HepG2 (cell line): ENCODE data around the gene PIP5KL1. TPM values are rescaled to one million over a fixed set of nuclear protein-coding genes. Genes with fewer than 3 reads are reported as not detected.
A peak's percentile ranks its signal among the peaks of the same experiment; 100 is the strongest.

Experiments used
- ESRRA ChIP-seq: sonication (generic); formaldehyde crosslinking; IDR thresholded peaks from 2 replicates; pipeline ENCODE4 v1.5.1; 2020; ENCODE audit warnings: mild to moderate bottlenecking, low read depth, missing genetic modification reagents
- HNRNPUL1 ChIP-seq: fragments of 200-400 bp; formaldehyde crosslinking; IDR thresholded peaks from 2 replicates; pipeline ENCODE4 v1.6.1; 2017; ENCODE audit warnings: low read depth, mild to moderate bottlenecking, low read length, moderate library complexity
- KAT2B ChIP-seq: fragments of 150-350 bp; IDR thresholded peaks from 2 replicates; pipeline ENCODE4 v1.6.1; 2014; ENCODE audit warnings: low read depth, low read length, borderline replicate concordance
- ZMYM4 ChIP-seq: sonication (generic); formaldehyde crosslinking; IDR thresholded peaks from 2 replicates; pipeline ENCODE4 v1.8.1; 2023; ENCODE audit warnings: mild to moderate bottlenecking, missing genetic modification reagents
- ZNF552 ChIP-seq: sonication (generic); formaldehyde crosslinking; IDR thresholded peaks from 2 replicates; pipeline ENCODE4 v1.9.0; 2022; ENCODE audit warnings: missing genetic modification reagents, mild to moderate bottlenecking, borderline replicate concordance
- polyA plus RNA-seq, 8 experiments: library from polyadenylated mRNA; depleted of rRNA in 3 of 8; stranded (reverse) in 7 of 8; unstranded in 1 of 8; fragments of >200 nt; fragmentation: Illumina TruSeq in 4 of 8; extraction: Trizol in 4 of 8; gene quantifications; 2 replicates each; pipeline versions ENCODE4 v1.2.1 to v1.2.3, GENCODE V29; 2011 to 2016; ENCODE audit warnings: low read depth in 4 of 8, missing spikeins in 1 of 8, mixed read lengths in 1 of 8; ENCODE audit not compliant: insufficient read depth in 1 of 8
- total RNA-seq, 5 experiments: library from RNA; depleted of rRNA; stranded (reverse); fragments of >200 nt; fragmentation: Illumina TruSeq; extraction: Trizol; gene quantifications; 2 replicates each; pipeline ENCODE4 v1.2.3, GENCODE V29; 2016; ENCODE audit warnings: low read depth in 1 of 5
- TF ChIP-seq, protein P1 (sequence below): sonication (generic); formaldehyde crosslinking; IDR thresholded peaks from 2 replicates; pipeline ENCODE4 v1.5.0; 2020; ENCODE audit warnings: mild to moderate bottlenecking, missing genetic modification reagents, borderline replicate concordance
- TF ChIP-seq, protein P2 (sequence below): sonication (generic); formaldehyde crosslinking; IDR thresholded peaks from 2 replicates; pipeline ENCODE4 v1.4.0; 2020; ENCODE audit warnings: missing genetic modification reagents
- TF ChIP-seq, protein P3 (sequence below): sonication (generic); formaldehyde crosslinking; IDR thresholded peaks from 2 replicates; pipeline ENCODE4 v1.4.0; 2020; ENCODE audit warnings: missing genetic modification reagents, borderline replicate concordance
- TF ChIP-seq, protein P4 (sequence below): sonication (generic); formaldehyde crosslinking; IDR thresholded peaks from 2 replicates; pipeline ENCODE4 v1.8.1; 2023; ENCODE audit warnings: missing genetic modification reagents, mild to moderate bottlenecking, borderline replicate concordance

Gene PIP5KL1
- total and polyA plus RNA-seq, 2 of the 13 experiments (the other 11 are each of a cell fraction or from before 2014, with no cell fraction given), result 0.20 to 0.49 TPM

DNA sequence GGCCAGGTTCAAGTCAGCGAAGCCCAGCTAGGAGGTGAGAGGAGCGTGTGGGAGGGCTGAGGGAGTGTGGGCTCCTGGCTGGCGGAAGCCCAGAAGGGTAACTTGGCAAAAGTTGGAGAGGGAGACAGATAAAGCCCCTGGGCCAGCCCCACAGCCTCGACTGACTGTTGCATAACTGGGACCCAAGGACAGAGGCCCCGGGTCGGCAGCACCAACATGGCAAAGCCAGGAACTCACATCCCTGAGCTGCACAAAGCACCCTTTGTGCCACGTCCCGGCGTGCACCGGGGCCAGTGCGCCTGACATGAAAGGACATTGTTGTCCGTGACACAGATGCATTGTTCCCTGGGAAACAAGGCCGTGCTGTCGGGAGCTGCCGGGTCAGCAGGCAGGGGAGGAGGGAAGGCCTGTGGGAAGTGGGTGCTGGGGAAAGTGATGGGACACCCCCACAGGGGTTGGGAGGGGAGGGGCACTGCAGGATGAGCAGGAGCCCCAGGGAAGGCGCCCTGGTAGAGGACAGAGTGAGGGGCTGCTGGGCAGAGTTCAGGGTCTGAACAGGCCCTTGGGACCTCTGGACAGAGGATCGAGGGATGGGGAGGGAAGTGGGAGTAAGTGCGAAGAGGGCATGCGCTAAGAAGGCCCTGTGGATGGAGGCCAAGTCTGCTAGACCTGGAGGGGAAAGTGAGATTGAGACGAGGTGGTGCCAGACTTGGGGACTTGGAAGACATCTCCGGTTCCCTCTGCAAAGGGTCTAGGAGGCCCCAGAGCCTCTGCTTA lies 20.1 kb upstream of the PIP5KL1 start (continued):
- TF ChIP-seq, protein P1, sequence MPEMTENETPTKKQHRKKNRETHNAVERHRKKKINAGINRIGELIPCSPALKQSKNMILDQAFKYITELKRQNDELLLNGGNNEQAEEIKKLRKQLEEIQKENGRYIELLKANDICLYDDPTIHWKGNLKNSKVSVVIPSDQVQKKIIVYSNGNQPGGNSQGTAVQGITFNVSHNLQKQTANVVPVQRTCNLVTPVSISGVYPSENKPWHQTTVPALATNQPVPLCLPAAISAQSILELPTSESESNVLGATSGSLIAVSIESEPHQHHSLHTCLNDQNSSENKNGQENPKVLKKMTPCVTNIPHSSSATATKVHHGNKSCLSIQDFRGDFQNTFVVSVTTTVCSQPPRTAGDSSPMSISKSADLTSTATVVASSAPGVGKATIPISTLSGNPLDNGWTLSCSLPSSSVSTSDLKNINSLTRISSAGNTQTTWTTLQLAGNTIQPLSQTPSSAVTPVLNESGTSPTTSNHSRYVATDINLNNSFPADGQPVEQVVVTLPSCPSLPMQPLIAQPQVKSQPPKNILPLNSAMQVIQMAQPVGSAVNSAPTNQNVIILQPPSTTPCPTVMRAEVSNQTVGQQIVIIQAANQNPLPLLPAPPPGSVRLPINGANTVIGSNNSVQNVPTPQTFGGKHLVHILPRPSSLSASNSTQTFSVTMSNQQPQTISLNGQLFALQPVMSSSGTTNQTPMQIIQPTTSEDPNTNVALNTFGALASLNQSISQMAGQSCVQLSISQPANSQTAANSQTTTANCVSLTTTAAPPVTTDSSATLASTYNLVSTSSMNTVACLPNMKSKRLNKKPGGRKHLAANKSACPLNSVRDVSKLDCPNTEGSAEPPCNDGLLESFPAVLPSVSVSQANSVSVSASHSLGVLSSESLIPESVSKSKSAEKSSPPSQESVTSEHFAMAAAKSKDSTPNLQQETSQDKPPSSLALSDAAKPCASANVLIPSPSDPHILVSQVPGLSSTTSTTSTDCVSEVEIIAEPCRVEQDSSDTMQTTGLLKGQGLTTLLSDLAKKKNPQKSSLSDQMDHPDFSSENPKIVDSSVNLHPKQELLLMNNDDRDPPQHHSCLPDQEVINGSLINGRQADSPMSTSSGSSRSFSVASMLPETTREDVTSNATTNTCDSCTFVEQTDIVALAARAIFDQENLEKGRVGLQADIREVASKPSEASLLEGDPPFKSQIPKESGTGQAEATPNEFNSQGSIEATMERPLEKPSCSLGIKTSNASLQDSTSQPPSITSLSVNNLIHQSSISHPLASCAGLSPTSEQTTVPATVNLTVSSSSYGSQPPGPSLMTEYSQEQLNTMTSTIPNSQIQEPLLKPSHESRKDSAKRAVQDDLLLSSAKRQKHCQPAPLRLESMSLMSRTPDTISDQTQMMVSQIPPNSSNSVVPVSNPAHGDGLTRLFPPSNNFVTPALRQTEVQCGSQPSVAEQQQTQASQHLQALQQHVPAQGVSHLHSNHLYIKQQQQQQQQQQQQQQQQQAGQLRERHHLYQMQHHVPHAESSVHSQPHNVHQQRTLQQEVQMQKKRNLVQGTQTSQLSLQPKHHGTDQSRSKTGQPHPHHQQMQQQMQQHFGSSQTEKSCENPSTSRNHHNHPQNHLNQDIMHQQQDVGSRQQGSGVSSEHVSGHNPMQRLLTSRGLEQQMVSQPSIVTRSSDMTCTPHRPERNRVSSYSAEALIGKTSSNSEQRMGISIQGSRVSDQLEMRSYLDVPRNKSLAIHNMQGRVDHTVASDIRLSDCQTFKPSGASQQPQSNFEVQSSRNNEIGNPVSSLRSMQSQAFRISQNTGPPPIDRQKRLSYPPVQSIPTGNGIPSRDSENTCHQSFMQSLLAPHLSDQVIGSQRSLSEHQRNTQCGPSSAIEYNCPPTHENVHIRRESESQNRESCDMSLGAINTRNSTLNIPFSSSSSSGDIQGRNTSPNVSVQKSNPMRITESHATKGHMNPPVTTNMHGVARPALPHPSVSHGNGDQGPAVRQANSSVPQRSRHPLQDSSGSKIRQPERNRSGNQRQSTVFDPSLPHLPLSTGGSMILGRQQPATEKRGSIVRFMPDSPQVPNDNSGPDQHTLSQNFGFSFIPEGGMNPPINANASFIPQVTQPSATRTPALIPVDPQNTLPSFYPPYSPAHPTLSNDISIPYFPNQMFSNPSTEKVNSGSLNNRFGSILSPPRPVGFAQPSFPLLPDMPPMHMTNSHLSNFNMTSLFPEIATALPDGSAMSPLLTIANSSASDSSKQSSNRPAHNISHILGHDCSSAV (CRISPR knock-in tag), result no peak
- no peak; the same call in 1 of the 2 replicates for TF ChIP-seq ZNF552 (CRISPR knock-in tag)
- TF ChIP-seq HNRNPUL1, result no peak
- TF ChIP-seq, protein P2, sequence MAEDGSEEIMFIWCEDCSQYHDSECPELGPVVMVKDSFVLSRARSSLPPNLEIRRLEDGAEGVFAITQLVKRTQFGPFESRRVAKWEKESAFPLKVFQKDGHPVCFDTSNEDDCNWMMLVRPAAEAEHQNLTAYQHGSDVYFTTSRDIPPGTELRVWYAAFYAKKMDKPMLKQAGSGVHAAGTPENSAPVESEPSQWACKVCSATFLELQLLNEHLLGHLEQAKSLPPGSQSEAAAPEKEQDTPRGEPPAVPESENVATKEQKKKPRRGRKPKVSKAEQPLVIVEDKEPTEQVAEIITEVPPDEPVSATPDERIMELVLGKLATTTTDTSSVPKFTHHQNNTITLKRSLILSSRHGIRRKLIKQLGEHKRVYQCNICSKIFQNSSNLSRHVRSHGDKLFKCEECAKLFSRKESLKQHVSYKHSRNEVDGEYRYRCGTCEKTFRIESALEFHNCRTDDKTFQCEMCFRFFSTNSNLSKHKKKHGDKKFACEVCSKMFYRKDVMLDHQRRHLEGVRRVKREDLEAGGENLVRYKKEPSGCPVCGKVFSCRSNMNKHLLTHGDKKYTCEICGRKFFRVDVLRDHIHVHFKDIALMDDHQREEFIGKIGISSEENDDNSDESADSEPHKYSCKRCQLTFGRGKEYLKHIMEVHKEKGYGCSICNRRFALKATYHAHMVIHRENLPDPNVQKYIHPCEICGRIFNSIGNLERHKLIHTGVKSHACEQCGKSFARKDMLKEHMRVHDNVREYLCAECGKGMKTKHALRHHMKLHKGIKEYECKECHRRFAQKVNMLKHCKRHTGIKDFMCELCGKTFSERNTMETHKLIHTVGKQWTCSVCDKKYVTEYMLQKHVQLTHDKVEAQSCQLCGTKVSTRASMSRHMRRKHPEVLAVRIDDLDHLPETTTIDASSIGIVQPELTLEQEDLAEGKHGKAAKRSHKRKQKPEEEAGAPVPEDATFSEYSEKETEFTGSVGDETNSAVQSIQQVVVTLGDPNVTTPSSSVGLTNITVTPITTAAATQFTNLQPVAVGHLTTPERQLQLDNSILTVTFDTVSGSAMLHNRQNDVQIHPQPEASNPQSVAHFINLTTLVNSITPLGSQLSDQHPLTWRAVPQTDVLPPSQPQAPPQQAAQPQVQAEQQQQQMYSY (CRISPR knock-in tag), result no peak
- TF ChIP-seq ESRRA (CRISPR knock-in tag), result peak; percentile 76; the same call in 1 of the 2 replicates
- TF ChIP-seq, protein P3, sequence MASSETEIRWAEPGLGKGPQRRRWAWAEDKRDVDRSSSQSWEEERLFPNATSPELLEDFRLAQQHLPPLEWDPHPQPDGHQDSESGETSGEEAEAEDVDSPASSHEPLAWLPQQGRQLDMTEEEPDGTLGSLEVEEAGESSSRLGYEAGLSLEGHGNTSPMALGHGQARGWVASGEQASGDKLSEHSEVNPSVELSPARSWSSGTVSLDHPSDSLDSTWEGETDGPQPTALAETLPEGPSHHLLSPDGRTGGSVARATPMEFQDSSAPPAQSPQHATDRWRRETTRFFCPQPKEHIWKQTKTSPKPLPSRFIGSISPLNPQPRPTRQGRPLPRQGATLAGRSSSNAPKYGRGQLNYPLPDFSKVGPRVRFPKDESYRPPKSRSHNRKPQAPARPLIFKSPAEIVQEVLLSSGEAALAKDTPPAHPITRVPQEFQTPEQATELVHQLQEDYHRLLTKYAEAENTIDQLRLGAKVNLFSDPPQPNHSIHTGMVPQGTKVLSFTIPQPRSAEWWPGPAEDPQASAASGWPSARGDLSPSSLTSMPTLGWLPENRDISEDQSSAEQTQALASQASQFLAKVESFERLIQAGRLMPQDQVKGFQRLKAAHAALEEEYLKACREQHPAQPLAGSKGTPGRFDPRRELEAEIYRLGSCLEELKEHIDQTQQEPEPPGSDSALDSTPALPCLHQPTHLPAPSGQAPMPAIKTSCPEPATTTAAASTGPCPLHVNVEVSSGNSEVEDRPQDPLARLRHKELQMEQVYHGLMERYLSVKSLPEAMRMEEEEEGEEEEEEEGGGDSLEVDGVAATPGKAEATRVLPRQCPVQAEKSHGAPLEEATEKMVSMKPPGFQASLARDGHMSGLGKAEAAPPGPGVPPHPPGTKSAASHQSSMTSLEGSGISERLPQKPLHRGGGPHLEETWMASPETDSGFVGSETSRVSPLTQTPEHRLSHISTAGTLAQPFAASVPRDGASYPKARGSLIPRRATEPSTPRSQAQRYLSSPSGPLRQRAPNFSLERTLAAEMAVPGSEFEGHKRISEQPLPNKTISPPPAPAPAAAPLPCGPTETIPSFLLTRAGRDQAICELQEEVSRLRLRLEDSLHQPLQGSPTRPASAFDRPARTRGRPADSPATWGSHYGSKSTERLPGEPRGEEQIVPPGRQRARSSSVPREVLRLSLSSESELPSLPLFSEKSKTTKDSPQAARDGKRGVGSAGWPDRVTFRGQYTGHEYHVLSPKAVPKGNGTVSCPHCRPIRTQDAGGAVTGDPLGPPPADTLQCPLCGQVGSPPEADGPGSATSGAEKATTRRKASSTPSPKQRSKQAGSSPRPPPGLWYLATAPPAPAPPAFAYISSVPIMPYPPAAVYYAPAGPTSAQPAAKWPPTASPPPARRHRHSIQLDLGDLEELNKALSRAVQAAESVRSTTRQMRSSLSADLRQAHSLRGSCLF (CRISPR knock-in tag), result no peak
- no peak for TF ChIP-seq KAT2B
- TF ChIP-seq ZMYM4 (CRISPR knock-in tag), result peak; percentile 82
- TF ChIP-seq, protein P4, sequence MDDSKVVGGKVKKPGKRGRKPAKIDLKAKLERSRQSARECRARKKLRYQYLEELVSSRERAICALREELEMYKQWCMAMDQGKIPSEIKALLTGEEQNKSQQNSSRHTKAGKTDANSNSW (CRISPR knock-in tag), result no peak
